AG04450 (cell line): ENCODE results near the gene PHF20. TPM values are rescaled to one million over a fixed set of nuclear protein-coding genes. Genes with fewer than 3 reads are reported as not detected.
"Not testable (repeated sequence)": the region's sequence is repeated elsewhere in the genome, so short reads cannot be mapped to it uniquely, and the experiment has no call there.

ENCODE experiments used
- CTCF ChIA-PET: fragments of 300-600, 350-600 bp; formaldehyde crosslinking; extraction: SDS; loops from one replicate; lab custom pipeline; 2022; ENCODE audit warnings: antibody characterized with exemption, inconsistent platforms; lab: Charles Lee
- POLR2A ChIA-PET: fragments of 350-600 bp; formaldehyde crosslinking; extraction: SDS; loops from one replicate; lab custom pipeline; 2021; ENCODE audit warnings: antibody characterized with exemption, inconsistent platforms; lab: Yijun Ruan, JAX
- DNase-seq: peaks from one replicate; pipeline ENCODE4 v3.0.0-alpha.2; 2011; ENCODE audit warnings: low read depth, low spot score
- H3K27ac ChIP-seq: one replicate; pipeline ENCODE4 v1.5.1; 2012; ENCODE audit warnings: low read depth, low read length, control low read depth
- H3K27me3 ChIP-seq: one replicate; pipeline ENCODE4 v1.6.0; 2012; ENCODE audit warnings: low read length; ENCODE audit not compliant: control insufficient read depth, insufficient read depth
- H3K4me3 ChIP-seq: 2 replicates; pipeline ENCODE4 v1.5.1; 2011; ENCODE audit warnings: mild to moderate bottlenecking, low read depth, low read length, control low read depth
- H3K9me3 ChIP-seq: 2 replicates; pipeline ENCODE4 v1.5.1; 2012; ENCODE audit warnings: low read length; ENCODE audit not compliant: control insufficient read depth, insufficient read depth
- CTCF ChIP-seq: IDR thresholded peaks from 2 replicates; pipeline ENCODE4 v1.5.1; 2011; ENCODE audit warnings: low read depth, low read length, control low read depth, inconsistent platforms
- polyA plus RNA-seq: library from polyadenylated mRNA; depleted of rRNA; stranded (reverse); fragments of >200 nt; gene quantifications from 2 replicates; pipeline ENCODE4 v1.2.3, GENCODE V29; 2011

The PHF20 gene
- polyA plus RNA-seq, 1 experiment, result 30.6 TPM

- TF ChIP-seq CTCF, result no peak
- no peak for DNase-seq
- Histone ChIP-seq H3K9me3 (no peaks in the 10 kb centered on the region), H3K27me3 (no peaks in the 10 kb centered on the region), H3K4me3 (no peak overlapping the region), H3K27ac (no peak overlapping the region)
- ChIA-PET POLR2A (no interaction called here), CTCF (no interaction called here)
Measured at GRCh38 chr20:35877611-35878010, 105.8 kb downstream of the PHF20 start.

GRCh38 chr20:35878113-35878625 is 106.4 kb downstream of the PHF20 start:
- Histone ChIP-seq H3K27me3 (no peaks in the 10 kb centered on the region), H3K4me3 (no peak overlapping the region), H3K27ac (no peak overlapping the region), H3K9me3 (no peaks in the 10 kb centered on the region)
- POLR2A ChIA-PET, result interaction anchor here (0.6 kb wide), 1 partner anchor 137 kb away, joined by 7 read pairs; no protein-coding TSS in a partner anchor
- no peak for DNase-seq
- CTCF ChIA-PET, result no interaction called here
- no peak for TF ChIP-seq CTCF

- no peak for TF ChIP-seq CTCF
- no peaks in the 10 kb centered on the region for H3K9me3 ChIP-seq
- peak overlapping the region; percentile 31 for H3K27ac ChIP-seq
- DNase-seq, result no peak
- ChIA-PET POLR2A (interaction anchor here (3.2 kb wide), 1 partner anchor 140 kb away, joined by 34 read pairs; the partner anchor contains the start of gene RBM39), CTCF (interaction anchor here (1.6 kb wide), 1 partner anchor 26 kb away, joined by 5 read pairs; no protein-coding TSS in a partner anchor)
- no peak overlapping the region for H3K4me3 ChIP-seq
- H3K27me3 ChIP-seq, result no peaks in the 10 kb centered on the region
Measured at GRCh38 chr20:35881676-35882075, 109.9 kb downstream of the PHF20 start.

- not testable (repeated sequence) for H3K27me3 ChIP-seq, H3K9me3 ChIP-seq, H3K4me3 ChIP-seq, DNase-seq
- peak overlapping the region; percentile 99 for H3K27ac ChIP-seq
- ChIA-PET POLR2A (interaction anchor here (0.7 to 3.2 kb wide), 3 partner anchors 139 to 230 kb away, joined by 5 to 34 read pairs (median 8); partner anchors contain the start of gene RBM39), CTCF (interaction anchor here (0.6 to 1.6 kb wide), 3 partner anchors 27 to 140 kb away, joined by 3 to 5 read pairs (median 4); partner anchors contain the start of genes RBM39 and SCAND1)
Measured at GRCh38 chr20:35882427-35883161, 110.8 kb downstream of the PHF20 start.

GRCh38 chr20:35883336-35883777 is 111.5 kb downstream of the PHF20 start:
- Histone ChIP-seq H3K27me3 (no peaks in the 10 kb centered on the region), H3K4me3 (peak overlapping the region; percentile 48), H3K27ac (peak overlapping the region; percentile 99), H3K9me3 (no peaks in the 10 kb centered on the region)
- ChIA-PET CTCF (interaction anchor here (0.6 to 1.6 kb wide), 3 partner anchors 28 to 141 kb away, joined by 3 to 5 read pairs (median 4); partner anchors contain the start of genes RBM39 and SCAND1), POLR2A (interaction anchor here (0.7 to 3.2 kb wide), 4 partner anchors 71 to 229 kb away, joined by 5 to 34 read pairs (median 6); partner anchors contain the start of genes NFS1, RBM39, ROMO1 and SCAND1)
- DNase-seq, result no peak
- TF ChIP-seq CTCF, result no peak
